Ovary (tissue), 9 donors: ENCODE results near the gene PSMG4. TPM values are rescaled to one million over a fixed set of nuclear protein-coding genes. Genes with fewer than 3 reads are reported as not detected.

Experiments used
- DNase-seq, 5 donors: peaks; one replicate each; pipeline ENCODE4 v3.0.0-alpha.2; 2019 to 2020
- H3K27ac ChIP-seq, 2 donors: fragments of 200-600 bp; one replicate each; pipeline versions ENCODE4 v1.5.1 to v1.8.0; 2019 to 2022
- H3K27me3 ChIP-seq: fragments of 200-600 bp; one replicate; pipeline ENCODE4 v1.8.0; 2022
- H3K36me3 ChIP-seq: fragments of 200-600 bp; sonication (generic); one replicate; pipeline ENCODE4 v1.5.1; 2019
- H3K4me1 ChIP-seq: one replicate; pipeline ENCODE4 v1.8.1; 2013; ENCODE audit warnings: mild to moderate bottlenecking, moderate library complexity; ENCODE audit not compliant: insufficient read depth
- H3K4me3 ChIP-seq: fragments of 200-600 bp; sonication (generic); one replicate; pipeline ENCODE4 v1.5.1; 2017
- H3K9me3 ChIP-seq, 2 donors: fragments of 200-600 bp in 1 of 2; sonication (generic) in 1 of 2; one replicate each; pipeline versions ENCODE4 v1.5.1 to v1.8.1; 2013 to 2019; ENCODE audit warnings: mild to moderate bottlenecking in 1 of 2, moderate library complexity in 1 of 2
- EP300 ChIP-seq: sonication (generic); formaldehyde crosslinking; IDR thresholded peaks from one replicate; pipeline ENCODE4 v1.6.1; 2017; ENCODE audit warnings: antibody characterized with exemption
- POLR2A ChIP-seq: fragments of 450-650 bp; IDR thresholded peaks from one replicate; pipeline ENCODE4 v1.6.1; 2017; ENCODE audit warnings: antibody characterized with exemption, mild to moderate bottlenecking, moderate library complexity
- WGBS, 3 donors: extraction: QIAGEN DNeasy Blood & Tissue Kit in 1 of 3; methylation state at CpG; one replicate each; pipeline versions ENCODE4 v1.1.5 to v1.1.7; 2013 to 2017; 5-methylcytosine and 5-hydroxymethylcytosine counted together
- intact Hi-C, 4 donors: fragments of 100-400 bp; cut with DNase I; formaldehyde crosslinking; loops; one replicate each; pipeline versions ENCODE4 v1.11.0 to v1.15.1; 2022 to 2023
- polyA plus RNA-seq, 2 donors: library from polyadenylated mRNA; stranded (reverse); fragments of 200-250 nt in 1 of 2; fragments of 350-450 nt in 1 of 2; fragmentation: Illumina TruSeq in 1 of 2; extraction: RNeasy Lipid Tissue Mini Kit (QIAGEN cat#74804) in 1 of 2; gene quantifications; one replicate each; pipeline ENCODE4 v1.2.3, GENCODE V29; 2013 to 2014
- total RNA-seq, 7 donors: library from RNA; depleted of rRNA in 2 of 7; stranded (reverse); fragments of >200 nt in 2 of 7; fragmentation: NEBNext Ultra II Directional in 3 of 7; extraction: Animal tissue kit (Norgen Biotek cat#: 25700) in 3 of 7; gene quantifications; one replicate each; pipeline versions ENCODE4 v1.1.0 to v1.2.4, GENCODE V29; 2016 to 2023
- TF ChIP-seq, protein P1 (sequence below), 3 donors: fragments of 450-650 bp in 2 of 3; fragments of 200-600 bp in 1 of 3; IDR thresholded peaks; one replicate each; pipeline versions ENCODE4 v1.5.1 to v1.8.0; 2016 to 2022; ENCODE audit warnings: antibody characterized with exemption in 3 of 3, mild to moderate bottlenecking in 1 of 3
- donor health status: DM: no; HTN: no; CAD: no; lungs with moderate emphysema.
- donor health status: DM: no; HTN: no; CAD: no.
- donor health status: Bipolar disorder and iron deficiency.
- donor health status: DM: yes; HTN: yes; CAD: no.
- donor health status: DM: no; HTN: no; CAD: no.
- donor health status: DM: yes; HTN: yes; CAD: no.

The PSMG4 gene
- total and polyA plus RNA-seq, 9 donors = 8.5 to 34.8 (median 22.7) TPM

DNA sequence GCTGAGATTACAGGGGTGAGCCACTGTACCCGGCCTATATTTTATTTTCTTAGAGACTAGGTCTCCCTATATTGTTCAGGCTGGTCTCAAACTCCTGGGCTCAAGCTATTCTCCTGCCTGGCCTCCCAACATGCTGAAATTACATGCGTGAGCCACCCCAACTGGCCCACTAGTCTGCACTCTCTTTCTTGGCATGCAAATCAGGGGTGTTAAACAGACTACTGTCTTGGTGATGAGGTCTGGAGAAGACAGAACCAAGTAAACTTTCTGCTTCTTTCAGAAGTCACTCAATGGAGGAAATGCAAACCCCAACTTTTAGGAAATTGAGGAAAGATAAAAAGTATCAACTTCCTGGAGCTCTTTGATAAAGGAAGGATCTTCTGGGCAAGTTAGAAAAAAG, 23.3 kb upstream of the PSMG4 start:
- TF ChIP-seq POLR2A (no peak), EP300 (no peak)
- TF ChIP-seq, protein P1, sequence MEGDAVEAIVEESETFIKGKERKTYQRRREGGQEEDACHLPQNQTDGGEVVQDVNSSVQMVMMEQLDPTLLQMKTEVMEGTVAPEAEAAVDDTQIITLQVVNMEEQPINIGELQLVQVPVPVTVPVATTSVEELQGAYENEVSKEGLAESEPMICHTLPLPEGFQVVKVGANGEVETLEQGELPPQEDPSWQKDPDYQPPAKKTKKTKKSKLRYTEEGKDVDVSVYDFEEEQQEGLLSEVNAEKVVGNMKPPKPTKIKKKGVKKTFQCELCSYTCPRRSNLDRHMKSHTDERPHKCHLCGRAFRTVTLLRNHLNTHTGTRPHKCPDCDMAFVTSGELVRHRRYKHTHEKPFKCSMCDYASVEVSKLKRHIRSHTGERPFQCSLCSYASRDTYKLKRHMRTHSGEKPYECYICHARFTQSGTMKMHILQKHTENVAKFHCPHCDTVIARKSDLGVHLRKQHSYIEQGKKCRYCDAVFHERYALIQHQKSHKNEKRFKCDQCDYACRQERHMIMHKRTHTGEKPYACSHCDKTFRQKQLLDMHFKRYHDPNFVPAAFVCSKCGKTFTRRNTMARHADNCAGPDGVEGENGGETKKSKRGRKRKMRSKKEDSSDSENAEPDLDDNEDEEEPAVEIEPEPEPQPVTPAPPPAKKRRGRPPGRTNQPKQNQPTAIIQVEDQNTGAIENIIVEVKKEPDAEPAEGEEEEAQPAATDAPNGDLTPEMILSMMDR (IDR thresholded peaks at IDR 0.05) = no peak
- Histone ChIP-seq H3K4me3 (no peak overlapping the region), H3K4me1 (peaks cover 4% of the 10 kb centered on the region), H3K9me3 (no peaks in the 10 kb centered on the region), H3K36me3 (no peaks in the 10 kb centered on the region), H3K27me3 (no peaks in the 10 kb centered on the region), H3K27ac (no peak overlapping the region)
- 86 to 97% (median 87%) methylated on average over 2 of the region's 2 CpGs for WGBS, 3 donors
- no peak for DNase-seq
- intact Hi-C loops = no loop called here

DNA sequence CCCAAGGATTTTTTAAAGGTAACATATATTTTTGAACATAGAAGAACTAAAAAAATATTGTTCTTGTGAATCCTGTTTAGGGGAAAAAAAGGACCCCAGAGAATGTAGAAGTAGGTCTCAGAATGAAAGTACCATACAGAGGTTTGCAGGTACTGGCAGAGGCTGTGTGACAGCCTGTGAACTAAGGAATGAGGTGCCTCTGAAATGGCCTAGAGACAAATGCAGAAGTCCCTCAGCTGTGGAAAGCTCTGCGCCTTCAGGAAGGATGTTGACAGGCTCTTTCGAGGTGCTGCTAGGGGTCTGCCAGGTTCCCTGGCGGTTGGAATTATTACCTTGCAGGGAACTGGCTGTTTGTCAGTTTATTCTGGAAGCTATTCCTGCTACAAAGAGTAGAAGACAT, 22.7 kb upstream of the PSMG4 start:
- H3K4me3 ChIP-seq = no peak overlapping the region
- H3K27me3 ChIP-seq = no peaks in the 10 kb centered on the region
- no peaks in the 10 kb centered on the region for H3K36me3 ChIP-seq
- 81 to 90% (median 86%) methylated on average over 3 of the region's 3 CpGs for whole genome bisulfite sequencing, 3 donors
- no peak overlapping the region for H3K27ac ChIP-seq
- intact Hi-C loops = no loop called here
- no peak for DNase-seq
- H3K9me3 ChIP-seq = no peaks in the 10 kb centered on the region
- TF ChIP-seq, protein P1 (IDR thresholded peaks at IDR 0.05) = no peak
- TF ChIP-seq POLR2A (no peak), EP300 (no peak)
- peaks cover 4% of the 10 kb centered on the region for H3K4me1 ChIP-seq

DNA sequence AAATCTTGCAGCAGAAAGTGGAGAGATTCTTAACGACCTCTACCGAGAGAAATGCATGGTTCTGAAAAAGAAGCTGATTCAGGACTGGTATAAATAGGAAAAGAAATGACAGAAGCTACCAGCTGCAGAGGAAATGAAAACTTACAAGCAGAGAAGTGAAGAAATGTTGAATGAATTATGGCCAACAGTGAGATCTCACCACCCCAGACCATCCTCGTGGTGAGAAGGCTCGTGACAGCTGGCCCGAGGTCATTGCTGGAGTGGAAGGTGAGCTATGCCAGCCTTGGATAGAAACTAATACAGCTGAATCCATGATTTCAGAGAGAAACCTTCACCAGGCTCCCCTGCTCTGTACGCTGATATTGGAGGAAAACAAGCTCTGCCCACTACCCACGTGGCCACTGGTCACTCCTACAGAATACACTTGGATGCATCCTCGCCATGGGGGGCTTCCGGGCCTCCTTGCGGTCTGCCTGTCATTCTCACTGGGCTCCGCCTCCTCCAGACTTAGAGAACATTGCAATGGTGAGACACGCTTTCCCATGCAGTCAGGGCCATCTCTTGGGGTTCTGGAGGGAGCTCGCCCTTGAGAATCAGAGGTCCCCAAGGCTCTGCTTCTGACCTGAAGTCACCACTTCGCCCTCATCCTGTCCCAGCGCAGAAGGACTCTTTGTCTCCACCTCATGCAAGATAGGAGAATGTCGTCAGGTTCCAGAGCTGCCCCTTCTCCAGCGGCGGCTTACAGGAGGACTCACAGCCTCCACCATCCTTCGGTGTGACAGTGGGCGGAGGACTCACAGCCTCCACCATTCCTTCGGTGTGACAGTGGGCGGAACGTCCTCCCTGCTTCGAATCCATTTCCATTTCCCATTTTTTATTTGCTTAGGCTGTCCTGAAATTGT, 20.7 kb upstream of the PSMG4 start:
- 66 to 76% (median 67%) methylated on average over 24 of the region's 24 CpGs for WGBS, 3 donors
- DNase-seq = no peak
- no peak overlapping the region for H3K4me3 ChIP-seq
- intact Hi-C loops = no loop called here
- no peaks in the 10 kb centered on the region for H3K4me1 ChIP-seq
- no peaks in the 10 kb centered on the region for H3K9me3 ChIP-seq
- H3K27ac ChIP-seq = no peak overlapping the region
- TF ChIP-seq, protein P1 (IDR thresholded peaks at IDR 0.05) = no peak
- no peak for TF ChIP-seq EP300
- TF ChIP-seq POLR2A = no peak
- H3K27me3 ChIP-seq = no peaks in the 10 kb centered on the region
- no peaks in the 10 kb centered on the region for H3K36me3 ChIP-seq

DNA sequence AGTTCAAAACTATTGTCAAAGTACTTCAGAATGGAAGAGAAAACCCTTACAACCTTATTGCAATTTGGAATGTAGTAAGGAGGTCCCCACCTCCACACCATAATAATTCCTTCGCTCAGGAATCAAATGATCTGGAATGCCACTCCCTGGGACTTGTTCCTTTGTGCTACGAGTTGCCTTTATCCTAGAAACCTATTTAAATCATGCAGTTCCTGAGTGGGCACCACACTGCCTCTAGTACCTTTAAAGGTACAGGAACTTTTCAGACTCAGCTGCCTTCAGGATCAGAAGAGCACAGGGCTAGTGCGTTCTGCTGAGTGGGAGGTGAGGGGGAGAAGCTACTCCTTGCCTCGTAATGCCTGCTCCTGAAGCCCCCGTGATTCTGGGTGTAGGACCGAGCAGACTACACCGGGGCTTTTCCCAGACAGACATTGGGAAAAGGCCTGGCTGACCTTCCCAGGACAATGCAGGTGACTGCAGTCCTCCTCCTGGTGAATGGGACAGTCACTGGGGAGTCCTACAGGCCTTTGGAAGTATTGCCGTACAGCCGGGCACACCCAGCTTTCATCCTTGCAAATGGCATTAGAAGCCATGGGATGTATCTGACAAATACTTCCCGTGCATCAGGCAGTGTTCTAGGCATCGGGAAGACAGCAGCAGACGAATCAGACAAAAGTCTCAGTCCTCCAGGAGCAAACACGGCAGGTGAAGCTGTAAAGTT, 19.5 kb upstream of the PSMG4 start:
- Histone ChIP-seq H3K9me3 (no peaks in the 10 kb centered on the region), H3K4me1 (no peaks in the 10 kb centered on the region), H3K36me3 (no peaks in the 10 kb centered on the region), H3K27me3 (no peaks in the 10 kb centered on the region), H3K4me3 (no peak overlapping the region), H3K27ac (no peak overlapping the region)
- no peak for DNase-seq
- 67 to 79% (median 69%) methylated on average over 13 of the region's 13 CpGs for WGBS, 3 donors
- intact Hi-C loops = no loop called here
- TF ChIP-seq EP300 (no peak), POLR2A (no peak)
- TF ChIP-seq, protein P1 (IDR thresholded peaks at IDR 0.05) = no peak
